Measurements from ENCODE around the gene XPC.

The XPC gene

GRCh38 chr3:14146381-14147065, 31.9 kb downstream of the XPC start:
- DNase-seq, result no peak

DNA sequence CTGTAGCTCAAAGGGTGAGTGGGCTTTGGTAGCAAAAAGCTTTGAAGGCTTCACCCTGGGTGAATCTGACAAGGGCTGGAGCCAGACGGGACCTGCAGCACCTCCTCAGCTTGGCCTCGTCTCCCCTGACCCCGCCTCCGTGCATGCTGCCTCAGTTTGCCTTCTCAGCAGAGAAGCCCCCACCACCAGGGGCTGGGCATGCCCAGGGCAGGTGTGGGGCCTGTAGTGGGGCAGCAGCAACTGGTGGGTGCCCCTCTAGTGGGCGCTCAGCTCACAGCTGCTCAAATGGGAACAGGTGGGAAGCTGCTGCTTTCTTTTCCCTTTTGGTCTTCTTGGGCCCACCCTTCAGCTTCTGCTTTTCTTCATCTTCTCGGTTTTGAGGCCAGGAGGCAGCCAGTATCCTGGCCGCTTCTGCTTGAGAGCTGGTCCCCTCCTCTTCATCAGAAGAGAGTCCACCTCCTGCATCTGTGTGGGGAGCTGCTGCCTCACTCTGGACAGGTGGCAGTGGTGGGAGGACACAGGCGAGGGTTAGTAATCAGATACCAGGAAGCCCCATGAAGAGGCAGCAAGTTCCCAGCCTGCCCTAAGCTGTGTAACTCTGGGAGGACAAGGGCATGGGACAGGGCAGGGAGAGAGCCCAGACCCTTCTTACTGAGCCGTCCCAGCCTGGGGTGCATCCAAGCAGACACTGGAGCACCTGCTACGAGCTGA, 32.6 kb downstream of the XPC start:
- no peak for DNase-seq

- peak; percentile 1 for DNase-seq
Measured at GRCh38 chr3:14145236-14145635, 33.2 kb downstream of the XPC start.

GRCh38 chr3:14144423-14145075, 33.9 kb downstream of the XPC start:
- peak; percentile 89 for DNase-seq

DNA sequence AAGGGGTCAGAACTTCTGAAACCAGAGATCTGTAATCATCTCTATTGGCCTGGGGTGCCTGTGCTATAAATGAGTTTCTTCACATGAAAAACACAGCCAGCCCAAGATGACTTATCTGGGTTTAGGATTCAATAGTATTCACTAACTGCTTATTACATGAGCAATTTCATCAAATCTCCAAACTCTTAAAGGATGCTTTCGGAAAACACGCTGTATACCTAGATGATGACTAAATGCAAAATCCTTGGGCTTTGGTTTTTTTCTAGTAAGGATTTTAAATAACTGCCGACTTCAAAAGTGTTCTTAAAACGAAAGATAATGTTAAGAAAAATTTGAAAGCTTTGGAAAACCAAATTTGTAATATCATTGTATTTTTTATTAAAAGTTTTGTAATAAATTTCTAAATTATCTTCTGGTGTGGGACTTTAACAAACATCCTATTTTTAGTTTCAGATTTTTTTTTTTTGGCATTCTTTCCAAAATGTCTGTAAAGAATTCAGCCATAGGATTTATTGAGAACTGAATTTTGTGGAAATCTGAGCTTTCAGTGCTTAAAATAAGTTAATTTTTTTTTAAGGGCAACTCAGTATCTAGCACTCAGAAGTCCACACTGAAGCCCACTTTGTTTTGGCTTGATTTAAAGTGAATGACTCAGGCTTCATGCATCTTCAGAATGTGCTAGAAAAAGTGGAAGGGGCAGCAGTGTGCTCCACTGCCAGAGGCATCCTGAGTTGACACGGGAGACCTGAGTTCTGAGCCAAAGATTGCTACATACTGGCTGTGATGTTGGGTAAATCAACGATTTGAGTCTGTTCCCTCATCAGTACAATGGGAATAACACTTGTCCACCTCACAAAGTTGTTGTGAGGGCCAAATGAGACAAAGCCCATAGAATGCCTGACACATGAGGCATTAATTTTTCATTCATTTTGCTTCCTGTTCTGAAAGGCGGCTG, 34.9 kb downstream of the XPC start:
- peak; percentile 9 for DNase-seq

DNA sequence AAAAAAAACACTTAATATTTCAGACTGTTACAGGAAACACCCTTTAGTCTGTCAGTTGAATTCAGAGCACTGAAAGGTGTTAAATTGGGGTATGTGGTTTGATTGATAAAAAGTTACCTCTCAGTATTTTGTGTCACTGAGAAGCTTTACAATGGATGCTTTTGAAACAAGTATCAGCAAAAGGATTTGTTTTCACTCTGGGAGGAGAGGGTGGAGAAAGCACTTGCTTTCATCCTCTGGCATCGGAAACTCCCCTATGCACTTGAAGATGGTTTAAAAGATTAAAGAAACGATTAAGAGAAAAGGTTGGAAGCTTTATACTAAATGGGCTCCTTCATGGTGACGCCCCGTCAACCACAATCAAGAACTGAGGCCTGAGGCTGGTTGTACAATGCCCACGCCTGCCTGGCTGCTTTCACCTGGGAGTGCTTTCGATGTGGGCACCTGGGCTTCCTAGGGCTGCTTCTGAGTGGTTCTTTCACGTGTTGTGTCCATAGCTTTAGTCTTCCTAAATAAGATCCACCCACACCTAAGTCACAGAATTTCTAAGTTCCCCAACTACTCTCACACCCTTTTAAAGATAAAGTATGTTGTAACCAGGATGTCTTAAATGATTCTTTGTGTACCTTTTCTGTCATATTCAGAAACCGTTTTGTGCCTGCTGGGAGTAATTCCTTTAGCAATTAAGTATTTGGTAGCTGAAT, 35.7 kb downstream of the XPC start:
- DNase-seq, result peak; percentile 1

DNA sequence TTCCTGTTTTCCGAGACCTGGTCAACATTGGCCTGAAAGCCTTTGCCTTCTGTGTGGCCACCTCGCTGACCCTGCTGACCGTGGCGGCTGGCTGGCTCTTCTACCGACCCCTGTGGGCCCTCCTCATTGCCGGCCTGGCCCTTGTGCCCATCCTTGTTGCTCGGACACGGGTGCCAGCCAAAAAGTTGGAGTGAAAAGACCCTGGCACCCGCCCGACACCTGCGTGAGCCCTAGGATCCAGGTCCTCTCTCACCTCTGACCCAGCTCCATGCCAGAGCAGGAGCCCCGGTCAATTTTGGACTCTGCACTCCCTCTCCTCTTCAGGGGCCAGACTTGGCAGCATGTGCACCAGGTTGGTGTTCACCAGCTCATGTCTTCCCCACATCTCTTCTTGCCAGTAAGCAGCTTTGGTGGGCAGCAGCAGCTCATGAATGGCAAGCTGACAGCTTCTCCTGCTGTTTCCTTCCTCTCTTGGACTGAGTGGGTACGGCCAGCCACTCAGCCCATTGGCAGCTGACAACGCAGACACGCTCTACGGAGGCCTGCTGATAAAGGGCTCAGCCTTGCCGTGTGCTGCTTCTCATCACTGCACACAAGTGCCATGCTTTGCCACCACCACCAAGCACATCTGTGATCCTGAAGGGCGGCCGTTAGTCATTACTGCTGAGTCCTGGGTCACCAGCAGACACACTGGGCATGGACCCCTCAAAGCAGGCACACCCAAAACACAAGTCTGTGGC, 36.6 kb downstream of the XPC start:
- DNase-seq, result peak; percentile 0

DNA sequence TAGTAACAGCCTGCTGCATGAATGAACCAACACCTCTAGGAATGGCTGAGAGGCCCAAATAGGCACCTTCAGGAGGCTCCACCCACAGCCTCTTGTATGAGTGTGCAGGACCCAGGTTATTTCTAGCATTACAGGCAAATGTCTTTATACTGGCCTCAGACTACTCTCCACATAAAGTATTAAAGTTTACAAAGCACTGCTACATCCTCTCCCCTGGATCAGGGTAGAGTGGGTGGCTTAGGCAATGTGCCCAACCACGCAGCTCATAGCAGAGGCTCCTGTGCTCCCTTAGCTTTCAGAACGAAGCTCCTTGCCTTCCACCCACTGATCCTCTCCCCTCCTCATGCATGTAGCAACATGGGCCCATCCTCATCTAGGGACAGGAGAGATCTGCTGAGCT, 37.3 kb downstream of the XPC start:
- peak; percentile 21 for DNase-seq

- DNase-seq, result no peak
Measured at GRCh38 chr3:14140668-14141067, 37.7 kb downstream of the XPC start.

DNA sequence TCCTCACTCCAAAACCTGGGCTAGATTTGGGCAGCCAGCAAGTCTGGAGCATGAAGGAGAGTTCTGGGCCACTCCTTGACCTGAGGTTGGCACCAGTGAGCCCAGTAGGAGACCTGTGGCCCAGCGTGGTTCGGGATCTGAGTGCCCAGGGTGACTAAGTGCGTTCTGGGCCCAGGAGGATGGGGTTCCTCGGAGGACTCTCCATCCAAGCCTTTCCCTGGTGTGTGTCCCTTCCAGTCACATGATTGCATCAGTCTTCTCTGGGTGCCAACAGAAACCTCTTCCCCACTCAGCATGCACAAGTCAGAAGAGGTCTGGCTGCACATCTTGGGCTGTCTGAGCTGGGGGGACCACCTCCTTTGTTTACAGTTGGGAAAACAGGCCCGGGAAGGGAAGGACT, 38.6 kb downstream of the XPC start:
- DNase-seq, result no peak

DNA sequence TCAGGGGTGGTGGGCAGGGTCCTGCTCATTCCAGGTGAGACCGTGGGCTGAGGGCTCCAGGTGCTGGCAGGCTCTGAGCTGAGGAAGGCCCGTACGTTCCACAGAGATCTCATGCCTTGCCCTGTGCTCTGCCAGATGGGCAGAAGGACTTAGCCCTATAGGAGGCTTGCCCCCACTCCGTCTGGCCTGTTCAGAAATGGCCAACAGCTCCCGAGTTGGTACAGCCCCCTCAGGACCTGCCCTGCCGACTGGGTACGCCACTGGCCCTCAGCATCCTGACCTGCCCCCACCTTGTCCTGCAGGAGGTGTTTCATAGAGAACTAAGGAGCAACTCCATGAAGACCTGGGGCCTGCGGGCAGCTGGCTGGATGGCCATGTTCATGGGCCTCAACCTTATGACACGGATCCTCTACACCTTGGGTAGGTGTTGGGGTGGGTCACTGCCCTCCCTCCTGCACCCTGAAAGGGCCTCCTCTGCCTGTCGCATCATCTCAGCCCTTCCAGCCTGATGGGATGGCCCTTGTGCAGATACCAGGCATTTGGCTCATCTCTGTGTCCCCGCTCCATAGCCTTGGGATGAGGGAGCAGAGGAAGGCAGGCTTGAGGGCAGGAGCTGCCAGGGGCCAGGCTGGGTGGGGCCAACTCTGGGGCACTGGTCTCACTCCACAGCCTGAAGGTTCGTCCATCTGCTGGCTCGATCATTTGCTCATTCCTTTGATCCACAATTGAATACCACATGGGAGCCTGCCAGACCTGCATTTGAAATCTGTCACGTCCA, 39.3 kb downstream of the XPC start:
- DNase-seq, result no peak

DNA sequence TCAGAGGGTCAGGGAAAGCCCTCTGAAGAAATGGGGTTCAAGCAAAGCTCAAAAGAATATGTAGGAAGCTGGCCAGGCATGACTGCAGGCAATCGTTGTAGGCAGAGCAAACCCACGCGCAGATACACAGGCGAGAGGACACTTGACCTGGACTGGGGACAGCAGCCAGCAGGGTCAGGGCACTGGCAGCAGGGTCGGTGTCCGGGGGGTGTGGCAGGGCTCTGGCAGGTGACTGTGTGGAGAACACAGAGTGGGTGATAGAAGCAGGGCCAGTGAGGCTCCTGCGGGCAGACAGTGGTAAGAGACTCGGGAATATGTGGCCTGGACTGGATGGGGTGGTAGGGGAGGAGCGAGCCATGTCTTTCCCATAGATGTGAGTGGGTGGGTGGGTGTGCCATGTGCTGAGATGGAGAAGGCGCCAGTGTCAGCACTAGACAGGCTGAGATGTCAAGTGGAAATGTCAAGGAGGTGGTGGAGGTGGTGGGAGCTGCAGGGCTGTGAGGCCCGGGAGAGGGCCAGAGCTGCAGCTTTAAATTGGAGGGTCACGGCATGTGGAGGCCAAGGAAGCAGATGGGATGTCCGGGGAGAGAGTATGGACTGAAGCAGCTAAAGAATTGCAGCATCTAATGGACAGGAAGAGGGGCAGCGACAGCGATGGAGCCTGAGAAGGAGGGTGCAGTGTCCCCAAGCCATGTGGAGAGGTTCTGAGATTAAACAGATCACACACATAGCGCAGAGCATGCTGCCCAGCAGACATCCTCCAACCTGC, 40.1 kb downstream of the XPC start:
- no peak for DNase-seq

GRCh38 chr3:14137445-14137844, 41.0 kb downstream of the XPC start:
- DNase-seq, result no peak

DNA sequence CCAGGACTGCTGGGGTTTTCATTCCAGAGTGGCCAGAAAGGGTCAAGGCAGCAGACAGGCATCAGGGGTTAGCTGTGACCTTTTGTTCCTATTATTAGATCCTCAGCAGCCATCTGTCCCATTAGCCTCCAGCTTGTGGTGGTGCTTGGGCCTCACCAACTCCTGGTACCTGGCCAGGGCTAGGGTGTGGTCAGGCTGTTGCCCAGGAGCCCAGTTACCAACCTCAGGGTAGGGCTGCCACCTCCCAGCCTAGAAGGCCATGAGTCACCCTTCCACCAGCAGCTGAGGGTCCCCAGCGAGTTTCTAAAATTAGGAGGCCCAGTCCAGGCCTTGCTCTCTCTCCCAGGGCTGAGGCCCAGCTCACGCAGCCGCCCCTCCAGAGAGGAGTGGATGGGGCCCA, 41.4 kb downstream of the XPC start:
- no peak for DNase-seq

DNA sequence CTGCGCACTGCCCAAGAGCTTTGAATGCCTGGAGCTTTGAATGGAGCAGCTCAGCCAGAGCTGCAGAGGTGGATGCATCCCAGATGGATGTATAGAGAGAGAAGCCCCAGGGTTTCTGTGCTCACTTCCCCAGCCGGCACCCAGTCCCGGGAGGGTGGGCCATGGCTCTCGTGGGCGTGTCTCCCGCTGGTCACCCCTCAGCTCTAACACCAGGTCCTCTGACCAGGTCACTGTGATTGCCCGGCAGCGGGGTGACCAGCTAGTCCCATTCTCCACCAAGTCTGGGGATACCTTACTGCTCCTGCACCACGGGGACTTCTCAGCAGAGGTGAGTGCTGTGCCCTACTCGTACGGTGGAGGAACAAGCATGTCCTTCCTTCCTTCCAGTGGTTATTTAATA, 42.8 kb downstream of the XPC start:
- no peak for DNase-seq

GRCh38 chr3:14134291-14134690, 44.1 kb downstream of the XPC start:
- DNase-seq, result no peak

- DNase-seq, result no peak
Measured at GRCh38 chr3:14133876-14134275, 44.5 kb downstream of the XPC start.

GRCh38 chr3:14133188-14133800, 45.1 kb downstream of the XPC start:
- DNase-seq, result no peak

- no peak for DNase-seq
Measured at GRCh38 chr3:14132689-14133088, 45.7 kb downstream of the XPC start.

DNA sequence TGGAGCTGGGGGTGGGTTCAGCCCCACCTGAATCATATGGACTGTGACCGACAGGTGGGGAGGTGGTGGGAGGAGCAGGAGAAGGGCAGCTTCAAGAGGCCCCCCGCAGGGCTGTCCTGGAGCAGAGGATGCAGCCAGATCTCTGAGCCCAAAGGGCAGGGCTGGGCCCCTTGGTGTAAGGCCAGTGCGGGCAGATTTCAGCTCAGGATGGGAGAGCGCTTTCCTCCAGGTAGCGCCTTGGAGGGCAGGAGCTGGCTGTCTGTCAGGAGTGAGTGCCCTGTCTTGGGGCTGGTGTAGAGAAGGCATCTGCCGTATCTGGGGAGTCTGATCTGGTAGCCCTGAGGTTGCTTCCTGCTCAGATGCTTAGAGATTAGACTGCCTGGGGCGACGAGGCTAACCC, 46.3 kb downstream of the XPC start:
- no peak for DNase-seq
